GM12873 (cell line): Measurements from ENCODE around the gene CBLB.

ENCODE experiments used
- CTCF ChIP-seq: IDR thresholded peaks from 2 replicates; pipeline ENCODE4 v1.5.1; 2012; ENCODE audit warnings: low read depth, mild to moderate bottlenecking, moderate library complexity, low read length, control low read depth; ENCODE audit not compliant: insufficient read depth; ENCODE audit errors: missing control alignments

CBLB gene

GRCh38 chr3:105661461-105661860, 207.4 kb downstream of the CBLB start:
- TF ChIP-seq CTCF, result no peak

GRCh38 chr3:105656651-105657504, 211.9 kb downstream of the CBLB start:
- no peak for TF ChIP-seq CTCF

GRCh38 chr3:105653868-105654267, 214.9 kb downstream of the CBLB start:
- TF ChIP-seq CTCF, result no peak

GRCh38 chr3:105653166-105653565, 215.6 kb downstream of the CBLB start:
- TF ChIP-seq CTCF, result no peak

- no peak for TF ChIP-seq CTCF
These were observed 219.3 kb downstream of the CBLB start for GRCh38 chr3:105649480-105649879.

- no peak for TF ChIP-seq CTCF
These were observed 221.8 kb downstream of the CBLB start for GRCh38 chr3:105647047-105647446.

GRCh38 chr3:105639131-105639530, 229.7 kb downstream of the CBLB start:
- TF ChIP-seq CTCF, result no peak

GRCh38 chr3:105634708-105635107, 234.1 kb downstream of the CBLB start:
- no peak for TF ChIP-seq CTCF
